ENCODE measurements around the gene PAX8.

GRCh38 chr2:113300281-113300680 lies 21.6 kb upstream of the PAX8 start:
- TF ChIP-seq CTCF (IDR thresholded peaks at IDR 0.05) (no peak), POLR2A (IDR thresholded peaks at IDR 0.05) (no peak), POLR2AphosphoS5 (IDR thresholded peaks at IDR 0.05) (no peak), EP300 (IDR thresholded peaks at IDR 0.05) (no peak)

All from stomach (tissue), 4 donors.